Measurements from ENCODE around the gene THOC1. TPM values are rescaled to one million over a fixed set of nuclear protein-coding genes. Genes with fewer than 3 reads are reported as not detected.
"Not testable (repeated sequence)": the region's sequence is repeated elsewhere in the genome, so short reads cannot be mapped to it uniquely, and the experiment has no call there.

The THOC1 gene
- total RNA-seq, 6 experiments from 2014 or later, result 11.0 to 16.0 (median 12.6) TPM

GRCh38 chr18:312415-312814 is 44.6 kb upstream of the THOC1 start:
- no peak for TF ChIP-seq CTCF (IDR thresholded peaks at IDR 0.05)
- no peak overlapping the region for H3K27ac ChIP-seq
- intact Hi-C loops (cut with DNase I), result no loop called here
- no peaks in the 10 kb centered on the region for H3K27me3 ChIP-seq
- no peaks in the 10 kb centered on the region for H3K4me1 ChIP-seq
- DNase-seq, result no peak
- H3K4me3 ChIP-seq, result no peak overlapping the region
- H3K9me3 ChIP-seq, result no peaks in the 10 kb centered on the region
- H3K36me3 ChIP-seq, result no peaks in the 10 kb centered on the region
- no CpG with 5 or more reads among the region's 4 CpGs for WGBS (ENCODE audit: insufficient coverage, low coverage, low lambda C conversion rate, missing lambda C conversion rate)
- no peak for ATAC-seq

GRCh38 chr18:310042-310441 is 42.2 kb upstream of the THOC1 start:
- Histone ChIP-seq H3K4me3 (no peak overlapping the region), H3K27me3 (no peaks in the 10 kb centered on the region), H3K36me3 (no peaks in the 10 kb centered on the region), H3K27ac (no peak overlapping the region), H3K4me1 (no peaks in the 10 kb centered on the region), H3K9me3 (no peaks in the 10 kb centered on the region)
- ATAC-seq (no peak), DNase-seq (no peak)
- TF ChIP-seq CTCF (IDR thresholded peaks at IDR 0.05) (no peak), POLR2A (IDR thresholded peaks at IDR 0.05) (no peak)
- intact Hi-C loops (cut with DNase I), result no loop called here

GRCh38 chr18:308086-308485 is 40.2 kb upstream of the THOC1 start:
- H3K9me3 ChIP-seq; H3K36me3 ChIP-seq; H3K27ac ChIP-seq; DNase-seq; H3K4me3 ChIP-seq; H3K27me3 ChIP-seq; H3K4me1 ChIP-seq; intact Hi-C loops (cut with DNase I); ATAC-seq: not testable (repeated sequence)
- 76% methylated on average over 2 of the region's 4 CpGs for WGBS (ENCODE audit: insufficient coverage, low coverage, low lambda C conversion rate, missing lambda C conversion rate)

GRCh38 chr18:306608-307255 is 38.9 kb upstream of the THOC1 start:
- DNase-seq, result no peak
- TF ChIP-seq POLR2A (IDR thresholded peaks at IDR 0.05), result no peak
- no peak for TF ChIP-seq CTCF (IDR thresholded peaks at IDR 0.05)

GRCh38 chr18:305003-305501 is 37.2 kb upstream of the THOC1 start:
- DNase-seq (no peak), ATAC-seq (no peak)
- H3K4me3 ChIP-seq, result no peak overlapping the region
- TF ChIP-seq CTCF (IDR thresholded peaks at IDR 0.05) (no peak), POLR2A (IDR thresholded peaks at IDR 0.05) (no peak)
- no peaks in the 10 kb centered on the region for H3K36me3 ChIP-seq
- no peak overlapping the region for H3K27ac ChIP-seq
- 65% methylated on average over 6 of the region's 6 CpGs for WGBS (ENCODE audit: insufficient coverage, low coverage, low lambda C conversion rate, missing lambda C conversion rate)
- H3K27me3 ChIP-seq, result no peaks in the 10 kb centered on the region
- intact Hi-C loops (cut with DNase I), result no loop called here
- H3K4me1 ChIP-seq, result no peaks in the 10 kb centered on the region
- H3K9me3 ChIP-seq, result no peaks in the 10 kb centered on the region

More at GRCh38 chr18:306608-307255, 38.9 kb upstream of the THOC1 start:
- no peaks in the 10 kb centered on the region for H3K27me3 ChIP-seq
- H3K36me3 ChIP-seq, result no peaks in the 10 kb centered on the region
- no peak overlapping the region for H3K4me3 ChIP-seq
- WGBS (ENCODE audit: insufficient coverage, low coverage, low lambda C conversion rate, missing lambda C conversion rate), result 63% methylated on average over 7 of the region's 7 CpGs
- ATAC-seq, result no peak
- H3K27ac ChIP-seq, result no peak overlapping the region
- no peaks in the 10 kb centered on the region for H3K4me1 ChIP-seq
- H3K9me3 ChIP-seq, result no peaks in the 10 kb centered on the region
- intact Hi-C loops (cut with DNase I), result no loop called here

All from right lobe of liver (tissue), 6 donors.